ENCODE results near the gene IFNL4. TPM values are rescaled to one million over a fixed set of nuclear protein-coding genes. Genes with fewer than 3 reads are reported as not detected.
"Not testable (repeated sequence)": the region's sequence is repeated elsewhere in the genome, so short reads cannot be mapped to it uniquely, and the experiment has no call there.

IFNL4 gene
- total and polyA plus RNA-seq, 8 donors: not detected

- no peak overlapping the region for H3K27ac ChIP-seq
- peak; percentile 77 for ATAC-seq
- no peaks in the 10 kb centered on the region for H3K36me3 ChIP-seq
- peaks cover 0 to 4% of the 10 kb centered on the region in 2 donors for H3K4me1 ChIP-seq
- peaks cover 22 to 61% of the 10 kb centered on the region in 2 donors for H3K27me3 ChIP-seq
- intact Hi-C loops (cut with DNase I): no loop called here
- no peaks in the 10 kb centered on the region for H3K9me3 ChIP-seq
- H3K4me3 ChIP-seq: no peak overlapping the region
- TF ChIP-seq CTCF (IDR thresholded peaks at IDR 0.05): no peak
- DNase-seq: peak in 1 of 4 donors; percentile 76
Observed at GRCh38 chr19:39247701-39248664, 673 bp downstream of the IFNL4 start.

- Histone ChIP-seq H3K27ac (no peak overlapping the region), H3K27me3 (peaks cover 22 to 64% of the 10 kb centered on the region in 2 donors), H3K9me3 (no peaks in the 10 kb centered on the region), H3K4me1 (peaks cover 0 to 4% of the 10 kb centered on the region in 2 donors), H3K4me3 (no peak overlapping the region), H3K36me3 (no peaks in the 10 kb centered on the region)
- DNase-seq (peak in 1 of 4 donors; percentile 81), ATAC-seq (peak; percentile 65)
- no peak for TF ChIP-seq CTCF (IDR thresholded peaks at IDR 0.05)
- intact Hi-C loops (cut with DNase I): no loop called here
Observed at GRCh38 chr19:39246951-39247669, 1.5 kb downstream of the IFNL4 start.

GRCh38 chr19:39245166-39245565 is 3.5 kb downstream of the IFNL4 start:
- H3K4me1 ChIP-seq; intact Hi-C loops (cut with DNase I); H3K36me3 ChIP-seq; DNase-seq; H3K4me3 ChIP-seq; H3K9me3 ChIP-seq; H3K27ac ChIP-seq: not testable (repeated sequence)
- H3K27me3 ChIP-seq: peaks cover 22 to 68% of the 10 kb centered on the region in 2 donors
- peak; percentile 29 for ATAC-seq

- DNase-seq; H3K9me3 ChIP-seq; H3K4me1 ChIP-seq; H3K4me3 ChIP-seq; ATAC-seq; intact Hi-C loops (cut with DNase I); H3K27ac ChIP-seq; H3K36me3 ChIP-seq: not testable (repeated sequence)
- peaks cover 18 to 62% of the 10 kb centered on the region in 2 donors for H3K27me3 ChIP-seq
Observed at GRCh38 chr19:39244410-39245100, 4.1 kb downstream of the IFNL4 start, which contains the start of gene IFNL3. Gene IFNL3, minus strand, starts transcription at chr19:39245006. Its CDS starts 39 bp downstream, at chr19:39244967.

GRCh38 chr19:39243741-39244140 is 4.9 kb downstream of the IFNL4 start:
- H3K36me3 ChIP-seq, ATAC-seq: not testable (repeated sequence)

GRCh38 chr19:39240421-39240820 is 8.2 kb downstream of the IFNL4 start:
- TF ChIP-seq CTCF (IDR thresholded peaks at IDR 0.05): no peak
- no peak overlapping the region for H3K27ac ChIP-seq
- no peak for DNase-seq
- H3K36me3 ChIP-seq: no peaks in the 10 kb centered on the region
- peaks cover 0 to 7% of the 10 kb centered on the region in 2 donors for H3K4me1 ChIP-seq
- no peak for ATAC-seq
- no peak overlapping the region for H3K4me3 ChIP-seq
- no peaks in the 10 kb centered on the region for H3K9me3 ChIP-seq
- intact Hi-C loops (cut with DNase I): no loop called here
- H3K27me3 ChIP-seq: peaks cover 0 to 46% of the 10 kb centered on the region in 2 donors

More at GRCh38 chr19:39243741-39244140, 4.9 kb downstream of the IFNL4 start:
- H3K9me3 ChIP-seq; H3K4me1 ChIP-seq; intact Hi-C loops (cut with DNase I); H3K27ac ChIP-seq; DNase-seq; H3K4me3 ChIP-seq: not testable (repeated sequence)
- peaks cover 18 to 54% of the 10 kb centered on the region in 2 donors for H3K27me3 ChIP-seq

All from left lung (tissue), 10 donors.